Psoas muscle (tissue), 8 donors: Measurements from ENCODE around the gene SH3GLB2. TPM values are rescaled to one million over a fixed set of nuclear protein-coding genes. Genes with fewer than 3 reads are reported as not detected.

Experiments
- ATAC-seq, 4 donors: fragments of 200-7000 bp; cut with Tn5 transposase; one replicate each; pipeline ENCODE4 v1.9.1; 2020; ENCODE audit warnings: moderate library complexity in 3 of 4, mild to moderate bottlenecking in 2 of 4
- DNase-seq, 2 donors: peaks; one replicate each; pipeline ENCODE4 v3.0.0-alpha.2; 2020
- H3K27ac ChIP-seq: fragments of 200-600 bp; one replicate; pipeline ENCODE4 v1.8.0; 2022
- H3K27me3 ChIP-seq, 3 donors: fragments of 200-600 bp in 1 of 3; one replicate each; pipeline versions ENCODE4 v1.6.1 to v1.8.0; 2013 to 2022; ENCODE audit warnings: low read length in 2 of 3, mild to moderate bottlenecking in 2 of 3, moderate library complexity in 1 of 3; ENCODE audit not compliant: insufficient read depth in 3 of 3
- H3K36me3 ChIP-seq, 2 donors: fragments of 200-600 bp in 1 of 2; one replicate each; pipeline versions ENCODE4 v1.6.1 to v1.8.0; 2013 to 2022; ENCODE audit warnings: low read depth in 1 of 2, mild to moderate bottlenecking in 1 of 2, moderate library complexity in 1 of 2; ENCODE audit not compliant: insufficient read depth in 1 of 2
- H3K4me1 ChIP-seq: fragments of 200-600 bp; one replicate; pipeline ENCODE4 v1.8.0; 2022
- H3K4me3 ChIP-seq: fragments of 200-600 bp; one replicate; pipeline ENCODE4 v1.8.0; 2022; ENCODE audit warnings: mild to moderate bottlenecking
- H3K9me3 ChIP-seq: fragments of 200-600 bp; one replicate; pipeline ENCODE4 v1.8.0; 2022
- CTCF ChIP-seq: fragments of 200-600 bp; IDR thresholded peaks from one replicate; pipeline ENCODE4 v1.8.0; 2022; ENCODE audit warnings: antibody characterized with exemption
- WGBS, 3 donors: extraction: QIAGEN DNeasy Blood & Tissue Kit; methylation state at CpG; one replicate each; pipeline versions ENCODE4 v1.1.6 to v1.1.7; 2013; 5-methylcytosine and 5-hydroxymethylcytosine counted together
- intact Hi-C, 2 donors: fragments of 100-400 bp; cut with DNase I; formaldehyde crosslinking; loops; one replicate each; pipeline versions ENCODE4 v1.11.0 to v1.14.2; 2022
- polyA plus RNA-seq, 3 donors: library from polyadenylated mRNA; stranded (reverse); fragments of 200-250 nt; gene quantifications; one replicate each; pipeline ENCODE4 v1.2.3, GENCODE V29; 2013
- total RNA-seq, 4 donors: library from RNA; stranded (reverse); fragmentation: NEBNext Ultra II Directional in 2 of 4; extraction: Animal tissue kit (Norgen Biotek cat#: 25700) in 2 of 4; gene quantifications; one replicate each; pipeline versions ENCODE4 v1.2.1 to v1.2.4, GENCODE V29; 2021 to 2023
- donor health status: healthy with polysubstance abuse.
- donor health status: DM: no; HTN: no; CAD: no; lungs with moderate emphysema.
- donor health status: Bipolar disorder and iron deficiency.
- donor health status: healthy.
- donor health status: DM: yes; HTN: yes; CAD: no.
- donor health status: DM: no; HTN: no; CAD: no.
- donor health status: DM: no; HTN: no; CAD: no.
- donor health status: DM: yes; HTN: yes; CAD: no.

SH3GLB2 gene
- total and polyA plus RNA-seq, 7 donors: 22.2 to 56.8 (median 33.8) TPM

- Histone ChIP-seq H3K36me3 (peaks cover 0 to 64% of the 10 kb centered on the region in 2 donors), H3K9me3 (no peaks in the 10 kb centered on the region), H3K27ac (no peak overlapping the region), H3K27me3 (no peaks in the 10 kb centered on the region), H3K4me3 (no peak overlapping the region), H3K4me1 (peaks cover 15% of the 10 kb centered on the region)
- DNase-seq (no peak), ATAC-seq (no peak)
- intact Hi-C loops: no loop called here
- TF ChIP-seq CTCF: no peak
- 85 to 89% (median 85%) methylated on average over 16 of the region's 16 CpGs for WGBS, 3 donors
Observed at GRCh38 chr9:129042016-129042415, 13.9 kb upstream of the SH3GLB2 start.

DNA sequence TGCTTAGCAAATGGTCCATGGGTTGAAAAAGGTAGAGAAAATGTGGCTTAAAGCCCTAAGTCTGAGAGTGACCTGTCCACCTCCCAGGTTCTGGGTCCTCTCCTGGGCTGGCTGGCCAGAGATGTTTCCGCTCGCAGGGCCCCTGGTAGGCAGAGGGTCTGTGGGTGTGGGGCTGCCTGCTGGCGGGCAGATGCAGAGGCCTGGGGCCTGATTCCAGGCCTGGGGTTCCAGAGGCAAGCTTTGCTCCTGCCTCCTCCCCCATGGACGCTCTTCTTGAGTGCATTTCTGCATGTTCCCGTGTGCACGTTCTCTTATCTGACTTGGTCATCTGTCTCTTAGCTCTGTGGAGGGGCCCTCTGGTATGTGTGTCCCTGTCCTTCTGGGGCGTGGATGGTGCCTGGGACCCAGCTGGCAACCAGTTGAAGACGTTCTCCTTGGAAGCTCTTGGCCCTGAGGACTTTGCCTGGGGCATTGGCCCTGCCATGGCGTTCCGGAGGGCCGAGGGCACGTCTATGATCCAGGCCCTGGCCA, 12.0 kb upstream of the SH3GLB2 start:
- ATAC-seq: no peak
- peaks cover 0 to 47% of the 10 kb centered on the region in 2 donors for H3K36me3 ChIP-seq
- DNase-seq: no peak

GRCh38 chr9:129038109-129038852, 10.2 kb upstream of the SH3GLB2 start:
- TF ChIP-seq CTCF: no peak
- WGBS, 3 donors: 47 to 61% (median 60%) methylated on average over 7 to 8 of the region's 8 CpGs
- intact Hi-C loops: loop anchor here (5.0 kb wide), 2 partner anchors 34 to 44 kb away; partner anchors contain the start of gene DOLPP1 (in 1 of the 2)
- H3K27ac ChIP-seq: peak overlapping the region; percentile 23
- no peaks in the 10 kb centered on the region for H3K27me3 ChIP-seq
- H3K4me1 ChIP-seq: peaks cover 16% of the 10 kb centered on the region
- DNase-seq (peak in 1 of 2 donors; percentile 66), ATAC-seq (no peak)
- H3K36me3 ChIP-seq: peaks cover 0 to 31% of the 10 kb centered on the region in 2 donors
- peak overlapping the region; percentile 94 for H3K4me3 ChIP-seq
- no peaks in the 10 kb centered on the region for H3K9me3 ChIP-seq

More for the DNA sequence above, 12.0 kb upstream of the SH3GLB2 start:
- intact Hi-C loops: no loop called here
- no peak overlapping the region for H3K4me3 ChIP-seq
- TF ChIP-seq CTCF: no peak
- H3K4me1 ChIP-seq: peaks cover 16% of the 10 kb centered on the region
- no peak overlapping the region for H3K27ac ChIP-seq
- no peaks in the 10 kb centered on the region for H3K27me3 ChIP-seq
- WGBS, 3 donors: 91 to 93% (median 93%) methylated on average over 12 of the region's 12 CpGs
- H3K9me3 ChIP-seq: no peaks in the 10 kb centered on the region

- Histone ChIP-seq H3K27me3 (no peaks in the 10 kb centered on the region), H3K9me3 (no peaks in the 10 kb centered on the region), H3K27ac (peak overlapping the region; percentile 23), H3K36me3 (peaks cover 0 to 25% of the 10 kb centered on the region in 2 donors), H3K4me1 (peaks cover 16% of the 10 kb centered on the region), H3K4me3 (peak overlapping the region; percentile 94)
- intact Hi-C loops: loop anchor here (5.0 kb wide), 2 partner anchors 35 to 45 kb away; partner anchors contain the start of gene DOLPP1 (in 1 of the 2)
- ATAC-seq: no peak
- no peak for TF ChIP-seq CTCF
- DNase-seq: no peak
- 38 to 55% (median 43%) methylated on average over 6 of the region's 6 CpGs for WGBS, 3 donors
Observed at GRCh38 chr9:129037767-129038098, 9.6 kb upstream of the SH3GLB2 start.
